ENCODE results near the gene HSDL2. TPM values are rescaled to one million over a fixed set of nuclear protein-coding genes. Genes with fewer than 3 reads are reported as not detected.

Gene HSDL2
- total and polyA plus RNA-seq, 10 of the 15 experiments (the other 5 are each of a cell fraction or from before 2014, with no cell fraction given), result 20.9 to 46.1 (median 27.0) TPM

- Histone ChIP-seq H3K4me2 (ENCODE audit: control insufficient read depth, insufficient read depth) (no peak overlapping the region), H3K4me3 (no peak overlapping the region), H3K9ac (ENCODE audit: control insufficient read depth, insufficient read depth, low read length) (no peak overlapping the region), H4K20me1 (ENCODE audit: control insufficient read depth, insufficient read depth) (no peaks in the 10 kb centered on the region), H3K27me3 (replicated peaks in 1 of 2; ENCODE audit: control insufficient read depth in 2 of 2, insufficient read depth in 2 of 2, low read length in 1 of 2) (no peaks in the 10 kb centered on the region), H3K36me3 (ENCODE audit: control insufficient read depth in 2 of 2, insufficient read depth in 2 of 2, low read length in 1 of 2) (peaks cover 0 to 6% of the 10 kb centered on the region in 2 experiments; a peak in 2 of 4 replicates), H2AFZ (ENCODE audit: control insufficient read depth, low read depth, low read length) (no peak overlapping the region), H3K9me3 (replicated peaks; ENCODE audit: control insufficient read depth, insufficient read depth, low read length) (peaks cover 16% of the 10 kb centered on the region), H3K27ac (ENCODE audit: control insufficient read depth, insufficient read depth) (no peak overlapping the region), H3K79me2 (ENCODE audit: control insufficient read depth, insufficient read depth, low read length) (peaks cover 14% of the 10 kb centered on the region), H3K4me1 (ENCODE audit: control insufficient read depth, insufficient read depth, low read length) (no peaks in the 10 kb centered on the region)
- ATAC-seq (no peak), DNase-seq (ENCODE audit: low read depth, low spot score) (no peak), FAIRE-seq (no peak)
- in situ Hi-C loops (cut with MboI) (no loop called here), intact Hi-C loops (cut with micrococcal nuclease; ENCODE audit: unreplicated experiment) (no loop called here)
- ChIA-PET RAD21 (ENCODE audit: unreplicated experiment) (no interaction called here), POLR2A (interaction anchor here (0.6 kb wide), 1 partner anchor 16 kb away, joined by 3 read pairs; no protein-coding TSS in a partner anchor), CTCF (interaction anchor here (0.8 kb wide), 1 partner anchor 36 kb away, joined by 3 read pairs; no protein-coding TSS in a partner anchor), SMC1A (ENCODE audit: uncharacterized antibody, unreplicated experiment) (no interaction called here)
- WGBS (ENCODE audit: insufficient coverage, insufficient replicate concordance, low lambda C conversion rate, missing lambda C conversion rate), result 100% methylated on average over 1 of the region's 1 CpG
- BruUV-seq (replicated peaks), result no TSS peak
- no peak for TF ChIP-seq NFIC (IDR thresholded peaks at IDR 0.05; ENCODE audit: low read depth, low read length)
Measured at GRCh38 chr9:112494153-112494552, 114.2 kb downstream of the HSDL2 start.

GRCh38 chr9:112495614-112496013 is 115.7 kb downstream of the HSDL2 start:
- ChIA-PET RAD21 (ENCODE audit: unreplicated experiment) (no interaction called here), SMC1A (ENCODE audit: uncharacterized antibody, unreplicated experiment) (interaction anchor here (0.9 to 1.1 kb wide), 2 partner anchors 10 to 13 kb away, joined by 3 read pairs; no protein-coding TSS in a partner anchor)
- FAIRE-seq, result no peak

More at GRCh38 chr9:112495614-112496013, 115.7 kb downstream of the HSDL2 start:
- peaks cover 0 to 6% of the 10 kb centered on the region in 2 experiments; a peak in 2 of 4 replicates for H3K36me3 ChIP-seq (ENCODE audit: control insufficient read depth in 2 of 2, insufficient read depth in 2 of 2, low read length in 1 of 2)
- H3K27ac ChIP-seq (ENCODE audit: control insufficient read depth, insufficient read depth), result no peak overlapping the region
- ChIA-PET CTCF (no interaction called here), POLR2A (no interaction called here)
- H3K9ac ChIP-seq (ENCODE audit: control insufficient read depth, insufficient read depth, low read length), result no peak overlapping the region
- H3K79me2 ChIP-seq (ENCODE audit: control insufficient read depth, insufficient read depth, low read length), result peaks cover 6% of the 10 kb centered on the region
- ATAC-seq, result no peak
- no peak overlapping the region for H3K4me3 ChIP-seq
- WGBS (ENCODE audit: insufficient coverage, insufficient replicate concordance, low lambda C conversion rate, missing lambda C conversion rate), result 97% methylated on average over 4 of the region's 4 CpGs
- H3K4me1 ChIP-seq (ENCODE audit: control insufficient read depth, insufficient read depth, low read length), result no peaks in the 10 kb centered on the region
- H3K27me3 ChIP-seq (replicated peaks in 1 of 2; ENCODE audit: control insufficient read depth in 2 of 2, insufficient read depth in 2 of 2, low read length in 1 of 2), result no peaks in the 10 kb centered on the region
- in situ Hi-C loops (cut with MboI), result no loop called here
- intact Hi-C loops (cut with micrococcal nuclease; ENCODE audit: unreplicated experiment), result no loop called here
- peaks cover 16% of the 10 kb centered on the region for H3K9me3 ChIP-seq (replicated peaks; ENCODE audit: control insufficient read depth, insufficient read depth, low read length)
- no peak for TF ChIP-seq GATAD2B (conservative IDR thresholded peaks at IDR 0.05; ENCODE audit: low read depth)
- H2AFZ ChIP-seq (ENCODE audit: control insufficient read depth, low read depth, low read length), result no peak overlapping the region
- no peak for DNase-seq (ENCODE audit: low read depth, low spot score)
- BruUV-seq (replicated peaks), result no TSS peak
- no peak overlapping the region for H3K4me2 ChIP-seq (ENCODE audit: control insufficient read depth, insufficient read depth)
- no peaks in the 10 kb centered on the region for H4K20me1 ChIP-seq (ENCODE audit: control insufficient read depth, insufficient read depth)
